LHCN-M2 (cell line): ENCODE measurements around the gene CDHR2. TPM values are rescaled to one million over a fixed set of nuclear protein-coding genes. Genes with fewer than 3 reads are reported as not detected.

Source experiments
- DNase-seq: peaks from one replicate; pipeline ENCODE4 v3.0.0-alpha.2; 2012; ENCODE audit warnings: low read depth
- total RNA-seq: library from RNA; depleted of rRNA; stranded (reverse); fragments of >200 nt; gene quantifications from 2 replicates; pipeline ENCODE4 v1.2.3, GENCODE V29; 2014

CDHR2 gene
- total RNA-seq, 1 experiment from 2014 or later, result not detected

DNA sequence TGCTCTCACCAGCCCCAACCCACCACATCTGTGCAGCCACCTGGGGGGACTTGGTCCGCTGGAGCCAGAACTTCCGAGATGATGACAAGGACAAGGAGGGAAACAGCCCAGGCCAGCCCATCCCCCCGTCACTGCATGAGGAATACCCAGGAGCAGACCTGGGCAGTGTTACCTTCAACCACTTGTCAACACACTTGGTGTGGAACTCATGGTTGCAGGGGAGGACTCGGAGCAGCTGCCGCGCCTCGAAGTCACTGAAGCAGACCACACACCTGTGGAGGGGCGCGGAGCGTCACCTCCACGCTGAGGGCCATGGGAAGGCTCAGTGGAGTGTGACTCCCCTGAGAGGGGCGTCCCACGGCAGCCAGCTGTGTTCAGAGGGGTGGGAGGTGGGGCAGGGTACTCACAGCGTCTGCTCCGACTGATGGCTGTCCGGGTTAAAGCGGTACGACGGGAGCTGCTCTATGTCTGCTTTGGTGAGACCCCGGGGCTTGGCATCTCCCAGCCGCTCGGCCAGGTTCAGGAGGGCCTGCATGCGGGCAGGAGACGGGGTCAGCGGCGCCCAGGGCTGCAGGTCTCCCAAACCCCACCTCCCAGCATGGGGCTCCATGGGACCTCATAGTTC lies 19.9 kb upstream of the CDHR2 start:
- DNase-seq, result no peak

DNA sequence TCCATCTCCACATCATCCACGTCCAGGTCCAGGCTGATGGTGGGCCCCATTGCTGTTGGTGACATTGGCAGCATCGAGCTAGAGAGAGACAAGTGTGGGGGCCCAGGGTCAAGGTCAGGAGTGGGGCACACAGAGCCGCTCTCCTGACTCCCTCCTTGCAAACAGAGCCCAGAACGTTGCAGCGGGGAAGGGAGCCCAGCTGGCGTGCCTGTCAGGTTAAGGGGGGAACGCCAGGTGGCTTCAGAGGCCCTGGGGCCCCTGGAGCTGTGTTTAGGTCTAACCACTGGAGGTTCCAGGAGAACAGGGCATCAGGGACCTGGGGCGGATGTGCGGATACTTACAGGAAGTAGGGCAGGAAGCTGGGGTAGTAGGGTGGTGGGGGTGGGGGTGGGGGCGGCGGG lies 19.4 kb upstream of the CDHR2 start:
- no peak for DNase-seq

DNA sequence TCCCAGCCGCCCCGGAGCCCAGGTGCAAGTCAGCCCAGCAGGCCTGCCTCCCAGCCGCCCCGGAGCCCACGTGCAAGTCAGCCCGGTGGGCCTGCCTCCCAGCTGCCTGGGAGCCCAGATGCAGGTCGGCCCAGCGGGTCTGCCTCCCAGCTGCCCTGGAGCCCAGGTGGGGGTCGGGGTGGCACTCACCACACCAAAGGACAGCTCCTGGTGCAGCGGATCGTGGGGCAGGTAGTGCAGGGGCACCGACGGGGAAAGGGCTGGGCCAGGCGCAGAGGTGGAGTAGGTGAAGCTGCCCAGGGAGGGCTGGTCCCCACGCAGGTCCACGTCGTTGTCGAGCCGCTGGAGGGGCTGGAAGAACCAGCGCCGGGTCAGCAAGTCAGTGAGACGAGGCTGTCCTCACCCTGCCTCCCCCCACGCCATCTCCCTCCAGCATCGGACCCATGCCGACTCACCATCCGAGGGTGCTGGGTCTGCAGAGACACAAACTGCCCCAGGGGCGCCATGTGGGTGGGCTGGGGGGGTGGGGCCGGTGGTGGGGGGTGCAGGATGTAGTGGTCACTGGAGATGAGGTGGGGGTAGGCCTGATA lies 18.7 kb upstream of the CDHR2 start:
- no peak for DNase-seq

DNA sequence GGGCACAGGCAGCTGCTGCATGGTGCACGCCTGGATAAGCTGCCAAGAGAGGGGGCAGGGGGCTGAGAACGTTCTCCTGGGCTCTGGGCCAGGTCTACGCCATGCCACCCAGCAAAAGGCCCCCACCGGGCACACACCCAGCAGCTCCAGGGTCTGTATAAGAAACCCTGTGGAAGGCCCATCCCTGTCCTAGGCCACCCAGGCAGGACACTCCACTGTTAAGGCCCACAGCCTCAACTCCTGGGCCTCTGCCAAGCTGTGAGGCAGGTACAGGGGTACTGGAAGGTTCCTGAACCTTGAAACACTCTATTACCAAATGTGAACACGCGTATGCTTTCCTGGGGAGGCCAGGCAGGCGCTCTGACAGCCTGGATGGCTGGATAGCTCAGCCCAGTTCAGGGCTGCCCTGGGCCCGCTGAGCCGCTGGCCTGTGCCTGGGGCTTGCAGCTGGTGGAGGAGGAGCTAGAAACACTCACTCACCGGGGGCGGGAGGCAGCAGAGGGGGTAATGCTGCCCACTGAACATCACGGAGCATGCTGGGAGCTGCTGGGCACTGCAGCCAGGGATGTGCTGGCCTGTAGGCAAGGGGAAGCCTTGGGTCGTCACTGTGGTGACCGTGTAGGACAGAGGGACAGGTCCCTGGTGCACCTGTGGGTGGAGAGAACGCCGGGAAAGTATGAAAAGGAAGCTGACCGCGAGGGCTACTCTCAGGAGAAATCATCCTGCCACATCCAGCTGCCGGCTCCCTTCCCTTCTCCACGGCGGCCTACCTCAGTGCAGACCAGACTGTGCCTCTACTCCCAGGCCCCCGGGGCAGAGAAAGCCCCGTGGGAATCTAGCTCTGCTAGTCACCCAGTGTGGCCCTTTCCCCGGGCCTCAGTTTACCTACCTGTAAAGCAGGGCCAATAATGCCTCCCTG lies 17.9 kb upstream of the CDHR2 start:
- peak; percentile 64 for DNase-seq

DNA sequence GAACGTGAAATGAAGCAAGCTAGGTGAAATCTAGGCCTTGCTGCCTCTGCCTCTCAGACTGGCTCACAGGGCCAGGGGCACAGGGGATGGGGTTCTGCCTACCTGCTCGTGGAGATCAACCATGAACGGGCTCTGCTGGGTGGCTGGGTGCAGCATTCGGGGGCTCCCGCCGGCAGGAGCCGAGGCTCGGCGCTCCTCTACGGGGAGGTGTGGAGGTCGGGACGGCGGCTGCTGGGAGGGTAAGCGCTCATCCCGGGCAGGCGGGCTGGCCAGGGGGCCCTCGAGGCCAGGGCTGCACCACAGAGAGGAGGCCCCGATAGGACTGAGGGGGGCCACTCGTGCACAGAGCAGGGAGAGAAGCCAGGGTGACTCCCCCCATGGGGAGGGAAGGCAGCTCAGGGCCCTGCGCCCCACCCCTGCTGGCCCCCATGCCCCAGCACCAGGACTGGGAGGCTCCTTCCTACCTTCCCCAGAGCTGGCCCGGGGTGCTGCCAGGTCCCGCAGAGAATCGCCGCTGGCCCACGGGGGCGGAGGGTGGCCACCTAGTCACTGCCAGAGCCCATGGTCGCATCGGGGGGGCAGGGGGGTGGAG lies 17.1 kb upstream of the CDHR2 start:
- DNase-seq, result no peak

DNA sequence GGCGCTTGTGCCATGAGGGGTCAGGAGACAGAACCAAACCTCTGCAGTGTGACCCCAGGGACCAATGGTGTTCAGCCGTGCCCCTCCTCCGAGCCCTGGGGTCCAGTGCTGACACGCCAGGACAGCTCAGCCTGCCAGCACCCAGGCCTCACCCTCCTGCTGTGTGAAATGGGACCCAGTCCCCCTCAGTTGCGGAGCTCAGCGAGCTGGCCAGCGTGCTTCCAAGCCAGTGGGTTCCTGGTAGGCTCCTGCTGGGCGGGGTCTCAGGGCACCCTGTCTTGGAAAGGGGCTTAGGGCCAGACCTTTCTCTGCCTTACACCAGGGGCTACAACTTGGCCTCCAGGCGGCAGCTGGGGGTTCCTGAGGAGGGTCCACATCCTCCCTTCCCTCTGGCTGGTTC lies 16.3 kb upstream of the CDHR2 start:
- no peak for DNase-seq

DNA sequence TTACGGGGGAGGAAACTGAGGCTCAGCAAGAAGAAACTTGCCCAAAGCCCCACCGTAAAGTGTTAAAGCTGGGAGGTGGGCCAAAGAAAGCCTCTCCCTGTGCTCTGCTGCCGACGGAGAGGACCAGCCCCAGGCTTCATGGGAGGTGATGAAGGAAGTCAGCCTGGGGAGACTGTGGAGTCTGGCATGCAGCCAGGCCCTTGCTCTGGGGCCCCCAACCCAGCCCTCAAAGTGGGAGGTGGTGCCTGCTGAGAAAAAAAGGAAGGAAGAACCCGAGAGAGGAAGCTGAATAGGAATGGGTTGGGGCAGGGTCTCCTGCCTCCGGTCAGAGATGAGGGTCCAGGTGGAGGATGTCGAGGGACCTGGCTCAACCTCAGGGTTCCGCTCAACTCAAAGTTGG lies 15.8 kb upstream of the CDHR2 start:
- no peak for DNase-seq

DNA sequence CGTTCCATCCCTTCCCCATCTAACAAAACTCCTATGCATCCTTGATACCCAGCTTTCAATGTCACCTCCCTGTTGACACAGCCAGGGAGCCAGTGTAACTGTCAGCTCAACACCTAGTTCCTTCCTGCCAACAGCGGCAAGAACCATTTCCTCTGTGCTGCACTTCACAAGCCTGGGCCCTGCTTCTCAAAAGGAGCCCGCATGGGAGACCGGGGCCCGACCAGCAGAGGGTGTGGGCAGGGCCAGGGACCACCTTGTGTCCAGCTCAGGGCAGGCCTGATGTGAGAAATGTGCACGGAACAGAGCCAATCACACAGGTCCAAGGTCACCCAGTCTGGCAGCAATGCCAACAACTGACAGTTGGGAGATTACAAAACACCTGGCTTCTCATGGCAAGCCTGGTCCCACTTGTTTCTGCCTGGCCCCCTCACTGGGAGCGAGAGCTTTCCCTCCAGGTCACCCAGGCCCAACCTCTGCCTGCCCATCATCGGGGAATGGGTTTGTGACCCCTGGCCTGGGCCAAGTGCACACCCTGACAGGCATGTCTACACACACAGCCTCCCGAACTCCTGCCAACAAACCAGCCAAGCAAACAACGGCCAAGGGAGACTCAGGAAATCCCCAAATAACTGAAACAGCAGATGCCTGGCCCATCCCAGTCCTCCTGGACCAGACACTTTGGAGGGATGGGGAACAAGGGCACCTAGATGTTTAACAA lies 15.1 kb upstream of the CDHR2 start:
- DNase-seq, result no peak

DNA sequence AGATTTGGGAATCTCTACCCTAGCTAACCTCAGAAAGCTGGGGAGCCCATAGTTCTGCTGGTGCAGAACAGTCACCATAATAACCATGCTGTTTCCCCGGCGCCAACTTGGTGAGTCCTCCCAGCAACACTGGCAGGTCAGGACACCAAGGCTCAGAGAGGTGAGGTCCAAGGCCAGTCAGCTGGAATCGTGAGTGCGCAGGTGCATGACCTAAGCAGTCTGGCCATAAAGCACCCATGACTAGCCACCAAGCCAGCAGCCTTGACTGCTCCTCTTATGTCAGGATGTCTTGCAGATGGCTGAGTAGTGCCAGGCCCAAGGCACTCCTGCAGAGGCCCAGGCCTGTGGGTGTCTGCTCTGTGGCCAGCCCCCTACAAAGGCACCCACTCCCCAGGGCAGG lies 14.5 kb upstream of the CDHR2 start:
- DNase-seq, result no peak

DNA sequence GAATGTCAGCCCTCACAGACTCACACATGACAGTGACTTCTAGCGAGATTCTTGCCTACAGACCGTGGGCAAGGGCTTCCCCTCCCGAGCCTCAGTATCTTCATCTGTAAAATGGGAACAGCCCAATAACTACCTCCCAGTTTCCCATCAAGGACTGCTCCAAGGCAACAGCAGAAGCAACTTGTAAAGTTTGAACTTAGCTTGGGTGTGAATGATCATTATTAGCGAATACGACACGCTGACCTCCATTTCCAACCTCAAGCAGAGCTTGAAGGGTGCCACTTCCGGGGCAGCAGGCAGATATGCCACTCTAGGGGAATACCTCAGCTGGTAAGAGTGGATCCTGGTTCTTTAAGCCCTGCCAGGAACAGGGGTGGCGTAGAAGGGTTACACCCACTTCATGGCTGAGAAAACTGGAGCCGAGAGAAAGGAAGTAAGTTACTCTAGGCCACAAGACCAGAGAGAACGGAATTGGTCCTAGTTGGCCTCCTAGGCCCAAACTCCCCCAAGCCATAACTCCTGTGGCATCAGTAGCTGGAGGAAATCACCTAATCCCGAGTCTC lies 14.0 kb upstream of the CDHR2 start:
- DNase-seq, result peak; percentile 20

DNA sequence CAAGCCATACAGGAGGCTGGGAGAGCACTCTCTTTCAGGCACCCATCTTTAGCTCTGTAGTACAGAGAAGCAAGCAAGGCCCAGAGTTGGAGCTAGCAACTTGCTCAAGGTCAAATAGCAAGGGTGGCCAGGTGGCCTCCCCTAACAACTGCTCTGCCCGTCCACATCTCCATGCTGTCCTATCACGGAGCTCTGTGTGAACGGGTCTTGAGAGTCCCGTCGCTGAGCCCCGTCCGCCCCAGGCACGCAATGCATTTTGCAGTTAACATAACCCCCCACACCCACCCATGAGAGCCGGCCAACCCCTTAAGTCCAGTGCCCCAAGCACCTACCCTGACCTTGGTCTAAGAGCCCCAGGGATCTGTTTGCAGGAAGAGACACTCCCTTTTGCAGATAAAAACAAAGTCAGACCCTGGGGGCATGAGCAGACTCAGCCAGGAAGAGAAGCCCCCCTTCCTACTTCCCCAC lies 13.4 kb upstream of the CDHR2 start:
- DNase-seq, result no peak

DNA sequence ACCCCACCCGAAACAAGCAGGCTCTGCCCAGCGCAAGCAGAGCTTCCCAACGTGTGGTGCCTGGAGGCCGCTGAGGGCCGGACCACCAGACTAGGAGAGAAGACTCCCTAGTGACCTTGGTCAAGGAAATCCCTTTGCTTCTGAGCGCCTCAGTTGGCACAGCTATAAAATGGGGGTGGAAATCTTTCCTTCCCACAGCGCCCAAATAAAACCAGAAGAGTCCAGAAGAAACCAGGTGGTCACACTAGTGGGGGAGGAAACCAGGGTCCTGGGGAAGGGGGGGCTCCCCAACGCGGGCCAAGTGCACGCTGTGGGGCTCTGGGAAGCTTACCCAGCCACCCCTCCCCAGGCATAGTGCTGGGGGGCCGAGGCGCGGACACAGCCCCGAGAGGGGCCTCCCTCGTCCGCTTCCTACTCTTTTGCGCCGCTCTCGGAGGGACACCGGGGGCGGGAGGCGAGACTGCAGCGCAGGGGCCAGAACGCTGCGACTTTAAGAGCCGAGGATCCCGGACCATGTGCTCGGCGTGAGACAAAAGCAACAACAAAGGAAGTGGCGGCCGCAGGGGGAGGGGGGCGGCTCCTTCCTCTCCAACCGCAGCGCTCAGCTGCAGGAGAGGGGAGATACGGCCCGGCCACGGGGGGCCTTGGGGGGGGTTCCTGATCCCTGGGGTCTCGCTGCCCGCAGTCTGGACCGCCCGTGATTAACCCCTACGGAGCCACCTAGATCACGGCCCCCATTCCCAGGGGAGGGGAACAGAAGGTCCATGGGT lies 12.8 kb upstream of the CDHR2 start:
- DNase-seq, result peak; percentile 80

DNA sequence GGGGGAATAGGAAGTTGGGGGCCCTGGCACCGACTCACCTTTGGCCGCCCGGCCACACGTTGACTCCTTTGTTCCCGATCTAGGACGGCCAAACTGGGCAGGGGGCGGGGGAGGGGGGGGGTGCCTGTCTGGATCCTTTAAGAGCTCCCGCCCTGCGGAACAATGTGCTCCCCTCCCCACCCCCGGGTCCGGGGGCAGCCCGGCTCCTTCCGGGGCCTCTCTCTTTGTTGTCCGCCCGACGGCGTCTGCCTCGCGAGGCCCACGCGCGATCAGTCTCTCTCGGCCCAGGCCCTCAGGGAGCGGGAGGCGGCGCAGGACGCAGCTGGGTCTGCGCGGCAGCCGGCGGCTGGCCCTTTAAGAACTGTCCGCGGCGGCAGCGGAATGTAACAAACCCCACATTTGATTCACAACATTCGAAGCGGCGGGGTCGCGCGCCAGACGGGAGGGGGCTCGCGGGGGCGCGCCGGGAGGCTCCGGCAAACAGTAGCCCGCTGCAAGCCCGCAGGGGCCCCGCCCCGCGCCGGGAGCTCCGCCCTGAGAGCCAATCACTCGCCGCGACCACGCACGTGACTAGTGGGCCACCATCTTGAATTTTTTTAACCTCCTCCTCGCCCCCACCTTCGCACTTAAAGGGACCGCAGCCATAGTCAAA lies 12.1 kb upstream of the CDHR2 start, which contains the start of gene RNF44:
Gene RNF44, minus strand, starts transcription at position 501 of the 652 bp plus-strand sequence. CDS start 4,930 bp downstream, outside the sequence.
- DNase-seq, result peak; percentile 96

DNA sequence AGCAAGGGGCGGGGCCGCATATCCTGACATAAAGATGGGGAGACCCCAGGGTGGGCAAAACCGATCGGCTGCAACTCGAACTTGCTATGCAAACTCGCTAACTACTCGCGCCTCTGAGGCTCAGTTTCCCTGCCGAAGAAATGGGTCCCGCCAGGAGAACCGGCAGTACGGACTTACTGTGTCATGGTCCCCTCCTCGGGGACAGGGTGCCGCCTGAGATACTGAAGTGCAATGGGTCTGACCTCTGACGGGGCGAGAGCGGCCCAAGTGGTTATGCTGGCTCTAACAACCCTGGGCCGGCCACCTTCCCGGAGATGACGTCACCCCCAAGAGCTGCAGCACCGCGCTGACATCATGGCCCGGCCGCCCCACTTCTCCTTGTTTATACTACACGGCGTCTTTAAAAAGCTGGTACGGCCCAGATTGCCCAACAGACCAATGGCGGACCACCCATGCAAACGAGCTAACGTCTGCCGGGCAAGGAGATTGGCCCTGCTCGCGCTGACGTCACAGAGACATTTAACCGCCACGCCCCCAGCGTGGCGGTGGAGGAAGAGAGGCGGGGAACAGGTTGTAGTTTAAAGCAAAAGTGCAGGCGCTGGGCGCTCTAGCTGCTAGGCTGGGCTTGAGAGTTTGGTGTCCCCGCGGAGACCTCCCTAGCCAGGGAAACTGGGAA lies 11.4 kb upstream of the CDHR2 start:
- peak; percentile 99 for DNase-seq

DNA sequence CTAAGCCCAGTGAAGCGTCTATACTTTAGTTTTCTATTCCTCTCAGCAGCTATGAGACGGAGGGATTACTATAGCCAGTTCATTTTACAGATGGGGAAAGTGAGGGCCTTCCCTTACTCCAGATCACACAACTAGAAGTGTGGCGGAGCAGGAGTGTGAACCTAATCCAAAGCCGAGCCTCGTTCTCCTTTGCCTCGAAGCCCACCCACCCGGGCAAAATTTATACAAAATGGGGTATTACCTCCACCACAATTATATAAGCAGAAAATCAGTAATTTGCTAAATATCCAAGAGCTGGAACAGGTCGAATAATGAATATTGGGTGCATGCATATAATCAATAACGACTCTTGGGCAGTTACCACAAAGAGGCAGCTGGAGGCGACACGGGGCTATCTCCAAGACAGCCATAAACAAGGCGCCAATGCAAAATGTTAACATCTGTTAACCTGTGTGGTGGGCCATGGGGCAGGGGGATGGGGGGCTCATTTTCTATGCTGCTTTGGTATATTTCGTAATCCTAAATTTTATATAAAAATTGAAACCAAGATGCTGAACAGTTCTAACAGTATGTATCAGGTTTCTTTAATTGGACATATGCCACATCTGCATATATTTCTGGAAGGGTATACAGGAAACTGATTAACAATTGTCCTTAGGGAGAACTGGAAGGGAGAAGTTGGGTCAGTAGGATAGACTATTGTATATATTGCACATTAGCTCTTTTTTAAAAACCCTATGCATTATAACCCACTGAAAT lies 10.7 kb upstream of the CDHR2 start:
- no peak for DNase-seq

DNA sequence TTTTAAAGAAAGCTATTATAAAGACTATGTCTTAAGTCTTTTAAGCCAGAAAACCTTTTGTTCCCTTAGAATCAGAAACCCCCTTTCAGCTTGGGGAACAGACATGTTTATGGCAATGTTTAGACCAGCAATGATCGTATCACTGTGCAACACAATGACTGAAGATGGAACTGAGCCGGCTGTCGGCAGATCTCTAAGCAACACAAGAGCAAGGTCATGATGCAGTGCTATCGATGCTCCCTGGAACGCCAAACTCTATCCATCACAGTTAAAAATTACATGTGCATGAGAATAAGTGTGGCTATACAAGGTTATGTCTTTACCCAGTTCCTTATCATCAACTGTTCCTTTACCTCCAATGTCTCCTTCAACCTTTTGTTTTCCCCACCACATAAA lies 10.2 kb upstream of the CDHR2 start:
- no peak for DNase-seq

DNA sequence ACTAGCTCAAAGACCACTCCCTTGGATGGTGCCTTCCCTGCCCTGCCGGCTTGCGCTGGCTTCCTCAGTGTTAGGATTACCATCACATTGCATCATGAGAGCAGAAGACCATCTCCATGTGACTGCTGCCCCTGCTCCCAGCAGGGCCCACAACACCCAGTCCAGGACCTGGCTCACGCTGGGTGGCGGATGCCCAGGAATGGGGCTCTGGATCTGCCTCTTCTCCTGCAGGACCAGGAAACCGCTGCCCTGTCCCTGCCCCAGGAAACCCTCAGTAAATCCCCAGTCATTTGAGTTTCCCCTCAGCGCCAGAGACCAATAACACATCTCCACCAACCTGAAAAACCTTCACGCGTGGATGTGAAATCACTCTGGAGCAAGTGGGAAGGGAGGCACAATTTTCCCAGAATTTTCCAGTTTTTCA lies 8.7 kb upstream of the CDHR2 start:
- DNase-seq, result no peak

DNA sequence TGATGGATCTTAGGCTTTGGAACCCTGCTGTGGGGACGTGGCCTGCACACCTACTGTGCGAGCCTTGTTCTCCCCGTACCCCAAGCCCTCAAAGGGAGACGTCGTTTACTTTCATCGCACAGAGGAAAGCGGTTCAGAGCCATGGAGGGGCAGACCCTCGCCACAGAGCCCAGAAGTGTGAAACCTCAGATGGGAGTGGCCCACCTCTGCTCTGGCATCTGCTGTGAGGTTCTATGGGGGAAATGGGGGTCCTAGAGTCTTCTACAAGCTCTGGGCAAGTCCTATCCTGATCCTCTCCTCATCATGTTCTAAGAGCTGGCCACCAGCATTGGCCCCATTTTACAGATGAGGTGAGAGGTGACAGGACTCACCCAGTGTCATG lies 8.2 kb upstream of the CDHR2 start:
- DNase-seq, result no peak
